ENCODE data around the gene SIX3.

The SIX3 gene

DNA sequence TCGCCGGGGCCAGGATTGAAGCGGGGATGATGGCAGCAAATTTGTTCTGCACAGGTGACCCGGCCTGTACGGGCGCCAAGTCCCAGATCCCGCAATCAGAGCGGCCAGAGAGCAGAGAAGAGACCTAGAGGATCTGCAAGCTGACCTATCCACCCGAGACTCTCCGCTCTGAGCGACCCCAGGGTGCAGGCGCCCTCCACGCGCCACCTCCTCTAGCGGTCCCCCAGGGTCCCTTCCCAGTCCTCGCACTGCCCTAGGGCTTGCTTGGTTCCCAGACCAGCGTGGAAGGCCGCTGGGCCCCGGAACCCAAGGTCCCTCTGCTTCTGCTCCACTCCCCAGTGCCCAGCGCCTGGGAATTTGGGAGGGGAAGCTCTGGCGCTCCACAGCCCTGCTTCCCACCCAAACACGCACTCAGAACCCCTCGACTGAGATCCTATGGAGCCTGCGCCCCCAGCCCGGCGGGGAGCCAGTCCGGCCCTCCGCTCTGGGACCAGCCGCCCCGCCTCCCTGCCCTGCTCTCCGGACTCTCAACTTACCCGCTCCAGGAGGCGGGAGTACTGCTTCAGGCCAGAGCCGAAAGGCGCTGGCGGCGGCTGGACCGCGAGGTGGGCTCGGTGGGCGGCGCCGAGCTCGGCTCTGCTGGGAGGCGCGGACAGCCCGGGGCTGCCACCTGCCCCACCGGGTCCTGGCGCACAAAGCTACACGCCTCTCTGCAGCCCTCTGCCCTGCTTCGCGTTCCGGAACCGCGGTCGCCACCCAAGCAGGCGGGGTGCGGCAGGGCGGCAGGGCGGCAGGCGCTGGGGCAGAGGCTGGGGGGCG lies 3.0 kb upstream of the SIX3 start:
- TF ChIP-seq, protein P1, sequence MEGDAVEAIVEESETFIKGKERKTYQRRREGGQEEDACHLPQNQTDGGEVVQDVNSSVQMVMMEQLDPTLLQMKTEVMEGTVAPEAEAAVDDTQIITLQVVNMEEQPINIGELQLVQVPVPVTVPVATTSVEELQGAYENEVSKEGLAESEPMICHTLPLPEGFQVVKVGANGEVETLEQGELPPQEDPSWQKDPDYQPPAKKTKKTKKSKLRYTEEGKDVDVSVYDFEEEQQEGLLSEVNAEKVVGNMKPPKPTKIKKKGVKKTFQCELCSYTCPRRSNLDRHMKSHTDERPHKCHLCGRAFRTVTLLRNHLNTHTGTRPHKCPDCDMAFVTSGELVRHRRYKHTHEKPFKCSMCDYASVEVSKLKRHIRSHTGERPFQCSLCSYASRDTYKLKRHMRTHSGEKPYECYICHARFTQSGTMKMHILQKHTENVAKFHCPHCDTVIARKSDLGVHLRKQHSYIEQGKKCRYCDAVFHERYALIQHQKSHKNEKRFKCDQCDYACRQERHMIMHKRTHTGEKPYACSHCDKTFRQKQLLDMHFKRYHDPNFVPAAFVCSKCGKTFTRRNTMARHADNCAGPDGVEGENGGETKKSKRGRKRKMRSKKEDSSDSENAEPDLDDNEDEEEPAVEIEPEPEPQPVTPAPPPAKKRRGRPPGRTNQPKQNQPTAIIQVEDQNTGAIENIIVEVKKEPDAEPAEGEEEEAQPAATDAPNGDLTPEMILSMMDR (conservative IDR thresholded peaks at IDR 0.05; ENCODE audit: control insufficient read depth, insufficient read depth, low read depth, low read length): no peak
- H3K4me3 ChIP-seq (ENCODE audit: control insufficient read depth, low read depth, low read length): no peak overlapping the region
- no peak for DNase-seq (ENCODE audit: low read depth)

- TF ChIP-seq, protein P1 (conservative IDR thresholded peaks at IDR 0.05; ENCODE audit: control insufficient read depth, insufficient read depth, low read depth, low read length): no peak
- no peak for DNase-seq (ENCODE audit: low read depth)
- no peak overlapping the region for H3K4me3 ChIP-seq (ENCODE audit: control insufficient read depth, low read depth, low read length)
These were observed 2.1 kb upstream of the SIX3 start for GRCh38 chr2:44939106-44940048.

- no peak overlapping the region for H3K4me3 ChIP-seq (ENCODE audit: control insufficient read depth, low read depth, low read length)
- DNase-seq (ENCODE audit: low read depth): no peak
- TF ChIP-seq, protein P1 (conservative IDR thresholded peaks at IDR 0.05; ENCODE audit: control insufficient read depth, insufficient read depth, low read depth, low read length): no peak
These were observed 1.4 kb upstream of the SIX3 start for GRCh38 chr2:44940049-44940494.

GRCh38 chr2:44940732-44941464 lies 604 bp upstream of the SIX3 start:
- TF ChIP-seq, protein P1 (conservative IDR thresholded peaks at IDR 0.05; ENCODE audit: control insufficient read depth, insufficient read depth, low read depth, low read length): no peak
- DNase-seq (ENCODE audit: low read depth): no peak
- no peak overlapping the region for H3K4me3 ChIP-seq (ENCODE audit: control insufficient read depth, low read depth, low read length)

DNA sequence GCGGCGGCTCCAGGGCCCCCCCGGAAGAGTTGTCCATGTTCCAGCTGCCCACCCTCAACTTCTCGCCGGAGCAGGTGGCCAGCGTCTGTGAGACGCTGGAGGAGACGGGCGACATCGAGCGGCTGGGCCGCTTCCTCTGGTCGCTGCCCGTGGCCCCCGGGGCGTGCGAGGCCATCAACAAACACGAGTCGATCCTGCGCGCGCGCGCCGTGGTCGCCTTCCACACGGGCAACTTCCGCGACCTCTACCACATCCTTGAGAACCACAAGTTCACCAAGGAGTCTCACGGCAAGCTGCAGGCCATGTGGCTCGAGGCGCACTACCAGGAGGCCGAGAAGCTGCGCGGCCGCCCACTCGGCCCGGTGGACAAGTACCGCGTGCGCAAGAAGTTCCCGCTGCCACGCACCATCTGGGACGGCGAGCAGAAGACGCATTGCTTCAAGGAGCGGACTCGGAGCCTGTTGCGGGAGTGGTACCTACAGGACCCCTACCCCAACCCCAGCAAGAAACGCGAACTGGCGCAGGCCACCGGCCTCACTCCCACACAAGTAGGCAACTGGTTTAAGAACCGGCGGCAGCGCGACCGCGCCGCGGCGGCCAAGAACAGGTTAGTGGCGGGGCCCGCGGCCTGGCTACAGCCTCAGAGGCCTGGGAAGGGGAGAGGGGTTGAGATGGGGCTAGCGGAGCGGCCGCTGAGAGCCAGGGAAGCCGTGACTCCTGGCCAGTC lies 965 bp downstream of the SIX3 start:
- DNase-seq (ENCODE audit: low read depth): no peak
- TF ChIP-seq, protein P1 (conservative IDR thresholded peaks at IDR 0.05; ENCODE audit: control insufficient read depth, insufficient read depth, low read depth, low read length): no peak
- H3K4me3 ChIP-seq (ENCODE audit: control insufficient read depth, low read depth, low read length): no peak overlapping the region

All from fibroblast of mammary gland (primary cell).